K562 (cell line): Measurements from ENCODE around the gene PSMD11. TPM values are rescaled to one million over a fixed set of nuclear protein-coding genes. Genes with fewer than 3 reads are reported as not detected.

Experiments used
- CBX1 ChIP-seq: sonication (generic); IDR thresholded peaks from 2 replicates; pipeline ENCODE4 v1.6.1; 2016; ENCODE audit warnings: antibody characterized with exemption, low read depth, mild to moderate bottlenecking
- CCNT2 ChIP-seq: IDR thresholded peaks from 2 replicates; pipeline ENCODE4 v1.6.1; 2011; ENCODE audit warnings: borderline replicate concordance, low read depth, mild to moderate bottlenecking, moderate library complexity, mixed read lengths, low read length; ENCODE audit not compliant: insufficient read length; ENCODE audit errors: extremely low read depth
- CTCF ChIP-seq, 3 experiments: IDR thresholded peaks in 2 of 3; conservative IDR thresholded peaks in 1 of 3; 2 replicates each; pipeline ENCODE4 v1.5.1; 2011 to 2012; ENCODE audit warnings: low read length in 3 of 3, mild to moderate bottlenecking in 3 of 3, control low read depth in 2 of 3, improper control_type of control experiment in 1 of 3, inconsistent platforms in 1 of 3, low read depth in 1 of 3, mixed read lengths in 1 of 3, moderate library complexity in 1 of 3; ENCODE audit not compliant: insufficient read depth in 2 of 3
- CXXC5 ChIP-seq: fragments of 250-450 bp; sonication (Bioruptor Pico); IDR thresholded peaks from 2 replicates; pipeline ENCODE4 v1.8.0; 2022; ENCODE audit warnings: inconsistent platforms, mild to moderate bottlenecking, moderate library complexity
- GTF2F1 ChIP-seq: IDR thresholded peaks from 2 replicates; pipeline ENCODE4 v1.6.1; 2011; ENCODE audit warnings: low read depth, low read length, improper control_type of control experiment
- MAX ChIP-seq: sonication (generic); formaldehyde crosslinking; IDR thresholded peaks from 2 replicates; pipeline ENCODE4 v1.9.0; 2022; ENCODE audit warnings: mild to moderate bottlenecking, missing genetic modification reagents
- MNT ChIP-seq, 2 experiments: fragments of 450-650 bp; conservative IDR thresholded peaks; 2 replicates each; pipeline ENCODE4 v1.6.1; 2017; ENCODE audit warnings: mild to moderate bottlenecking in 2 of 2, moderate library complexity in 2 of 2
- NRF1 ChIP-seq, 2 experiments: fragments of 450-650 bp; IDR thresholded peaks in 1 of 2; conservative IDR thresholded peaks in 1 of 2; 2 replicates each; pipeline ENCODE4 v1.6.1; 2014; ENCODE audit warnings: mild to moderate bottlenecking in 2 of 2
- PREB ChIP-seq: sonication (generic); formaldehyde crosslinking; IDR thresholded peaks from 2 replicates; pipeline ENCODE4 v1.8.1; 2023; ENCODE audit warnings: mild to moderate bottlenecking, missing genetic modification reagents
- RCOR1 ChIP-seq, 2 experiments: IDR thresholded peaks; 2 replicates each; pipeline ENCODE4 v1.6.1; 2012; ENCODE audit warnings: low read depth in 2 of 2, low read length in 2 of 2, borderline replicate concordance in 1 of 2, improper control_type of control experiment in 1 of 2
- SOX6 ChIP-seq: fragments of 450-650 bp; IDR thresholded peaks from 2 replicates; pipeline ENCODE4 v1.6.1; 2014; ENCODE audit warnings: mild to moderate bottlenecking
- TBP ChIP-seq: optimal IDR thresholded peaks from 2 replicates; pipeline ENCODE3; 2011; ENCODE audit warnings: low read depth, low read length, improper control_type of control experiment
- THAP12 ChIP-seq: fragments of 250-450 bp; sonication (Bioruptor Pico); IDR thresholded peaks from 2 replicates; pipeline ENCODE4 v1.9.0; 2021; ENCODE audit warnings: mild to moderate bottlenecking, inconsistent platforms
- XRCC5 ChIP-seq: fragments of 200-400 bp; formaldehyde crosslinking; IDR thresholded peaks from 2 replicates; pipeline ENCODE4 v1.6.1; 2017; ENCODE audit warnings: low read depth, mild to moderate bottlenecking, low read length
- ZNF644 ChIP-seq: fragments of 200-800 bp; sonication (Bioruptor generic); IDR thresholded peaks from 2 replicates; pipeline ENCODE4 v1.6.1; 2016; ENCODE audit warnings: low read depth, missing genetic modification characterization, missing compliant biosample characterization
- polyA plus RNA-seq, 8 experiments: library from polyadenylated mRNA; depleted of rRNA in 4 of 8; stranded (reverse) in 5 of 8; unstranded in 3 of 8; fragments of >200 nt; fragmentation: Nextera tagmentation in 2 of 8; fragmentation: Illumina TruSeq in 1 of 8; extraction: Ambion mirVana in 2 of 8; extraction: Trizol in 1 of 8; gene quantifications; 2 replicates each; pipeline versions ENCODE4 v1.2.1 to v1.2.3, GENCODE V29; 2011 to 2014; ENCODE audit warnings: inconsistent platforms in 1 of 8, missing spikeins in 1 of 8
- total RNA-seq, 7 experiments: library from RNA; depleted of rRNA in 6 of 7; stranded (reverse); fragments of >200 nt in 6 of 7; fragmentation: Illumina TruSeq in 2 of 7; extraction: Trizol in 2 of 7; gene quantifications; 2 replicates each; pipeline versions ENCODE4 v1.2.1 to v1.2.3, GENCODE V29; 2011 to 2021; ENCODE audit warnings: low replicate concordance in 1 of 7

The PSMD11 gene
- total and polyA plus RNA-seq, 9 of the 15 experiments (the other 6 are each of a cell fraction or from before 2014, with no cell fraction given) = 104 to 378 (median 158) TPM

GRCh38 chr17:32486111-32486700 lies 41.9 kb downstream of the PSMD11 start (continued):
- TF ChIP-seq THAP12 (CRISPR knock-in tag) = peak; percentile 57; the same call in 1 of the 2 replicates
- TF ChIP-seq XRCC5 = 0 out of 2 replicates have a peak, but pooled peaks have one; percentile 60
- peak; percentile 73; the same call in 1 of the 2 replicates for TF ChIP-seq CBX1
- 0 out of 2 replicates have a peak, but pooled peaks have one; percentile 25 for TF ChIP-seq ZNF644 (tag)
- TF ChIP-seq CCNT2 = peak; percentile 14
- TF ChIP-seq MNT (conservative IDR thresholded peaks at IDR 0.05) = peak in 1 of 2 experiments; percentile 68; a peak in 2 of 4 replicates
- TF ChIP-seq MAX (CRISPR knock-in tag) = peak; percentile 88
- peak in 1 of 3 experiments; percentile 0; a peak in 1 of 6 replicates for TF ChIP-seq CTCF (IDR thresholded peaks at IDR 0.05 in 2 of 3, conservative IDR thresholded peaks at IDR 0.05 in 1 of 3; ENCODE audit: insufficient read depth in 2 of 3, low read depth in 1 of 3, low read length in 3 of 3)
- TF ChIP-seq CXXC5 (CRISPR knock-in tag) = peak; percentile 78; the same call in 1 of the 2 replicates
- TF ChIP-seq RCOR1 (IDR thresholded peaks at IDR 0.05; ENCODE audit: borderline replicate concordance in 1 of 2, low read depth in 2 of 2, low read length in 2 of 2) = 0 out of 4 replicates have a peak, but pooled peaks of 1 of the 2 experiments have one; percentile 1
- peak; percentile 67; the same call in 1 of the 2 replicates for TF ChIP-seq PREB
- TF ChIP-seq GTF2F1 = 0 out of 2 replicates have a peak, but pooled peaks have one; percentile 35
- peak; percentile 77 for TF ChIP-seq SOX6
- TF ChIP-seq NRF1 (conservative IDR thresholded peaks at IDR 0.05 in 1 of 2, IDR thresholded peaks at IDR 0.05 in 1 of 2) = peak in 1 of 2 experiments; percentile 59; a peak in 2 of 4 replicates
- peak; percentile 34 for TF ChIP-seq TBP
